HL-60 (cell line): ENCODE measurements around the gene TMC4.

Experiments used
- DNase-seq, 2 experiments: peaks; one replicate each; pipeline ENCODE4 v3.0.0-alpha.2; 2010 to 2020; ENCODE audit warnings: low read depth in 1 of 2, low spot score in 1 of 2
- H3K27ac ChIP-seq: fragments of 250-450 bp; sonication (Bioruptor Pico); replicated peaks from 2 replicates; pipeline ENCODE4 v1.5.1; 2020; ENCODE audit warnings: mild to moderate bottlenecking, moderate library complexity
- H3K27me3 ChIP-seq: fragments of 250-450 bp; sonication (Bioruptor Pico); 2 replicates; pipeline ENCODE4 v1.5.1; 2021; ENCODE audit warnings: mild to moderate bottlenecking, moderate library complexity; ENCODE audit not compliant: insufficient read depth, poor library complexity, severe bottlenecking
- H3K4me3 ChIP-seq: replicated peaks from 2 replicates; pipeline ENCODE4 v1.5.1; 2011; ENCODE audit warnings: mild to moderate bottlenecking, control low read depth, low read length; ENCODE audit not compliant: insufficient read depth
- CTCF ChIP-seq: IDR thresholded peaks from one replicate; pipeline ENCODE4 v1.5.1; 2011; ENCODE audit warnings: low read length, control low read depth, inconsistent platforms; ENCODE audit not compliant: insufficient read depth
- GABPA ChIP-seq: IDR thresholded peaks from 2 replicates; pipeline ENCODE4 v1.6.1; 2012; ENCODE audit warnings: low read depth
- POLR2AphosphoS5 ChIP-seq: IDR thresholded peaks from 2 replicates; pipeline ENCODE4 v1.6.1; 2012; ENCODE audit warnings: low read depth
- REST ChIP-seq: IDR thresholded peaks from 2 replicates; pipeline ENCODE4 v1.6.1; 2012; ENCODE audit warnings: low read depth; ENCODE audit not compliant: insufficient replicate concordance
- SPI1 ChIP-seq: IDR thresholded peaks from 2 replicates; pipeline ENCODE4 v1.6.1; 2012; ENCODE audit warnings: low read depth, mild to moderate bottlenecking, borderline replicate concordance

TMC4 gene

GRCh38 chr19:54149021-54149812 is 23.7 kb downstream of the TMC4 start:
- TF ChIP-seq POLR2AphosphoS5 = no peak
- no peak for TF ChIP-seq SPI1
- TF ChIP-seq CTCF = no peak
- TF ChIP-seq GABPA = no peak
- no peak for TF ChIP-seq REST
- no peaks in the 10 kb centered on the region for H3K27me3 ChIP-seq
- no peak overlapping the region for H3K4me3 ChIP-seq
- no peak for DNase-seq
- H3K27ac ChIP-seq = no peak overlapping the region

- Histone ChIP-seq H3K27me3 (no peaks in the 10 kb centered on the region), H3K4me3 (no peak overlapping the region), H3K27ac (no peak overlapping the region)
- TF ChIP-seq GABPA = no peak
- TF ChIP-seq SPI1 = no peak
- TF ChIP-seq REST = no peak
- TF ChIP-seq CTCF = no peak
- no peak for TF ChIP-seq POLR2AphosphoS5
- no peak for DNase-seq
Measured at GRCh38 chr19:54148158-54148557, 24.8 kb downstream of the TMC4 start.

GRCh38 chr19:54147676-54148075 is 25.3 kb downstream of the TMC4 start:
- Histone ChIP-seq H3K4me3 (no peak overlapping the region), H3K27me3 (no peaks in the 10 kb centered on the region), H3K27ac (no peak overlapping the region)
- no peak for TF ChIP-seq CTCF
- TF ChIP-seq POLR2AphosphoS5 = no peak
- no peak for TF ChIP-seq SPI1
- no peak for TF ChIP-seq REST
- no peak for TF ChIP-seq GABPA
- DNase-seq = no peak
